HUDEP-2 (cell line): Measurements from ENCODE around the gene ANKLE2.

ENCODE experiments used
- DNase-seq, 76 experiments: peaks; one replicate each; lab custom pipeline; 2025; ENCODE audit not compliant: unreplicated experiment in 76 of 76; lab: John Stamatoyannopoulos, UW

ANKLE2 gene

DNA sequence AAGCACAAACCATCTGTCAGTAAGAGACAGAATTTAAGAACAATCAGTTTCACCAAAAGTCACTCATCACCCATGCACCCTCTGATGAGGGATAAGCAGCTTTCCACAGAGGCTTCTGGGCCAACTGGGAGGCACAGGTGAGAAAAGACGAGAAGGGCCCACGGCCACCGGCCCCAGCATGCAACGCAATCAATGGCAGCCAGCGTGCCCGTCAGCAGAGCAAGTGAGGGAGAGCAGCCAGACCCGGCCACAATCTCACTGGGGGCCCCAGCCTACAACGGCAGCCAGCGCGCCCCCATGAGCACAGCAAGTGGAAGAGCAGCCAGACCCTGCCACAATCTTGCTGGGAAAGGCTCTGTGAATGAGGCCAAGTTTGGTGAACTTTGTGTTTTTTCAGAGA lies 13.3 kb downstream of the ANKLE2 start:
- DNase-seq = no peak

DNA sequence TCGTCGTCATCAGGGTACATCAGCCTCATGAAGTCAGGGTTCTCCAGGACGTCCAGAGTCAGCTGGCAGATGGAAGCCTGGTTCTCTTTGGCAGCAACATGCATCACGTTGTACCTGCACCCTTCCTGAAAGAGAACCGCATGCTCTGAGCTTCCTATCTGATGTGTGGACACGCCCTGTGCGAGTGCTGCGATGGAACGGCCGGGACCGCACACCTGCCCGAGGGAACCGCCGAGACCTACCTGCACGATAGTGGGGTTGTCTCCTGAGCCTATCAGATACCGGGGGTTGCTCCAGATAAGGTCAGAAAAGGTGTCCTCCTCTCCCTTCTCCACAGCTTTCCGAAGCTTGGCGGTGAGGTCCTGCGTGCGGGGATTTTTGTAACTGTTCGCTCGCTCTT lies 13.7 kb downstream of the ANKLE2 start:
- DNase-seq = no peak

DNA sequence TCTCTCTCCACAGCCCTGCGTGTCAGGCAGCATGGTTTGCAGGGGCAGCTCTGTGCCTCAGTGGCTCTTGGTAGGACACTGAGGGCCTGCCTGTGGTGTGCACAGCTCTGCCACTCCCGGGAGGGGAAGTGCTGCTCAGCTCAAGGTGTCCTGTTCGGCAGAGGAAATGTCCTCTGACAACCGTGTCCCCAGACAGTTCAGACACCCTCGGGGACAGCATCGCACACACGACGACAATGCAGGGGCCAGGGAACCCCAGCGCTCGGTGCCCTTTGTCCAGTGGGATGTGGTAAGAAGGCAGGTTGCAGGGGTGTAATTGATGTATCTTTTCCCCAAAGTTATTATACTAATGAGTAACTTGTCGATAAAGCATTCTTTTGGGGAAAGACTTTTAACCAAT lies 14.2 kb downstream of the ANKLE2 start:
- DNase-seq = no peak

DNA sequence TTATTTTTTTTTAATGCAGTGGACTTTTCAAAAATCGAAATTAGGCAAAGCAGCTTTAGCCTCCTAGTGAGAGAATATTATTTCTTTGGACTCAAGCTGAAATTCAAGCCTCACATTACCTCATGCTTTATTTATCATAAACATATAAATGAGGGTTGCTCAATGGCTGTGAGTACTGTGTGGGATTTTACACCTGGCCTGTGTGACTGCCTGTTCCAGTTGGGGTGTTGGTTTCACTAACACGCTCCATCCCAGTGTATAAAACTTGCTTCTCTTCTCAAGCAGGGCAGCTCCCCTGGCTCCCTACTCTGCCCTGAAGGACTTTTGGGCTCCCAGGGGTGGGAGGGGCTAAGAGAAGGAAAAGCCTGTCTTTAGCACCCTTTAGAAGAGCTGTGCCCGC lies 15.0 kb downstream of the ANKLE2 start:
- DNase-seq = no peak

DNA sequence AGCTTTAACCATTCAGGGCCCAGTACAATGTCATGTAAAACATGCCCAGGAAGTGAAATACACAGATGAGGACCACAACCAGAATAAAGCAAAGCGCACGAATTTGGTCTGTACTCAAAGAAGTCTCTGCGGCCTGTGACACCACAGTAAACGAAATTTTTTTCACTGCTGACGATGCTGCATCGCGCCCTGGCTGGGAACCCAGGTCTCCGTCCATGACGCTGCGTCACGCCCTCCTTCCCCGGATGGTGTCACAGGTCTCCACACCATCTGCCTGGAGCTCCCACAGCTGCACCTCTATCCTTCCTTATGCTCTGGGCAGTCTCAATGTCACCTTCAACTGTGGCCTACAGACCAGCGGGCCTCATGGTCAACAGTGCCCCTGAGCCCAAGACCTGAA lies 17.8 kb downstream of the ANKLE2 start:
- no peak for DNase-seq

DNA sequence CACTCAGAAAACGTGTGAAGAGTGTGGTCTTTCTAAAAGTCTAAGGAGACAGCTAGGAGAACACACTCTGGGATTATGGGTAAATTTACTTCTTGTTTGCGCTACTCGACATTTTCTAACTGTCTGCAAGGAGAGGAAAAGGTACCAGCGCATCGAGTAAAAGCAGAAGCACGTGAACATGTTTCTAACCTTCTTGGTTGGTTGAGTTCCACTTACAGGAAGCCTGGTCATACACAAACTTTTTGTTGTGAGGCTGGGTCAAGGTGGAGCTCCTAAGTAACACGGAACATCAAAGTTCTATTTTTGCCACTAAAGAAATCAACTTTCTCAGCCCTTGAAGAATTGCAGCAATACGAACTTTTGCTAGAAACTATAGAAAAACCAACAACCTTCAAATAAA lies 20.0 kb downstream of the ANKLE2 start:
- no peak for DNase-seq

DNA sequence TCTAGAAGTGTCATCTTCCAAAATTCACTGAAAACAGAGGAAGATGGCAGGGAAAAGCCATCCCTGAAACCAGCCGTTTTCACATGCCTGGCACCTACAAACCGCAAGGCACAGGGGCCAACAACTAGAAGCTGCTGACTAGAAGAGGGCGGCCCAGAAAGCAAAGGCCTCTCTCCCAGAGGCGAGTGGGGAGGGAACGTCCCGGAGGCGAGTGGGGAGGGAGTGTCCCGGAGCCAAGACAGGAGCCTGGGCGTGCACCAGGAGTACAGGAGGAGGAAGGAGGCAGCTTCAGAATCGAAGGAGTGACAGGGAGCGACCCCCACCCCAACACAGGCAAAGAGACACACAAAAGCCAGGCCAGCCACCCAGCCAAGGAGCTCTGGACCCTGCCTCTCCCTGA lies 21.0 kb downstream of the ANKLE2 start:
- DNase-seq = no peak

DNA sequence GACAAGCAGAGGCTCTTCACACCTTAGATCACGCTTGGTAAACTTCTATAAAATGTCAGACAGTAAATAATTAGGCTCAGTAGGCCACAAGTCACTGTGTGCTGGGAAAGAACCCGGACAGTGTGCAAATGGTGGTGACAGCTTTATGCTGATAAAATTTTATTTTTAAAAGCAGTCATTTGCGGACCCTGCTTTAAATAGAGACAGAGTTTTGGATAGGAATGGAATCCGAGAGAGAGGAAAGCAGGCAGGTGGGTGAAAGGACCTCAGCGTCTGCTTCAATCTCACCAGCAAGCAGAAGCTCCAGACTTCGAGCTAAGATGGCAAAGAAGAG lies 21.4 kb downstream of the ANKLE2 start:
- no peak for DNase-seq

DNA sequence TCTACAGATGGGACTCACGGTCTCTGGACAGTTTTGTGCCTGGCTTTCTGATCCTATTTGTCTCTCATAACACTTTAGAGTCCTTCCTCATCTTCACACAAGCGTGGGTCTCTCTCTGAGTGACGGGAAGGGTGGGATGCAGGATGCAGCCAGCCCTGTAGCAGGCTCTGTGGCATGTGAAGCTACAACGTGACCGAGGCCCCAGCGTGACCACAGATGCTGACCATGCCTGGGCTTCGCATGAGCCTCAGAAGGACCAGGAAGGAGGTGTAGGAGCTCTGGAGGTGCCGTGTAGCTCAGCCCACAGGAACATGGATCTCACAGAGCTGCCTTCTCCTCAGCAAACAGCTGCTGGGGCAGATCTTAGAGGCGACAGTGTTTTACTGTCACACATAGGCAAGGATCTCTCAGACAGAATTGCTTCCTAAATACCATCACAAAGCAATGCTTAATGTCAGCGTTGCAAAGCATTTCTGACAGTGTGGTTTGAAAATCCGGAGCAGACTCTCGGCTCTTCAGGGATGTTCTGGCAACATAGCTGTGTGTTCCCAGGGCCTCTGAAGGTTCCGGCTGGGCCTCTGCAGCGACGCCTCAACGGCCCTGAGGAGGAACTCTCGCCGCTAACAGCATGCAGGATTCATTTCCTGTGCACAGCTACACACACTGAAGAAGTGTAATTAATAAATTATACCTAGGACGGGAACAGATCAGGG lies 21.9 kb downstream of the ANKLE2 start:
- no peak for DNase-seq

DNA sequence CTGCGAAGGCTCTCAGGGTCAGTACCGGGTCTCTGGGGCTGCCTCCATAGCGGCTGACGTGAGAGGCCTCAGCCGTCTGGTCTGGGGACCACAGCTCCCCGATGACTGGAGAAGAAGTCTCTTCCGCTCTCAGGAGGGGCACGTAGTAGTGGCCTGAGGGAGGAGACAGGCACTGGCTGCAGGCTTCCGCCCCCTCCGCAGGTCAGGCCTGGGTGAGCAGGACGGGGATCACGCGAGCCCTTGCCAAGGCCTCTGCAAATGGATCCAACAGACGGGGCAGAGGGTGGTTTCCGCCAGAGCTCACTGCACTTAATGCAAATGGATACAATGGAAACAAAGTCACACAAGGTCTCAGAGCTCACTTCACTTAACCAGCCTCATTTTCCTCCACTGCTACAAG lies 24.7 kb downstream of the ANKLE2 start:
- no peak for DNase-seq

DNA sequence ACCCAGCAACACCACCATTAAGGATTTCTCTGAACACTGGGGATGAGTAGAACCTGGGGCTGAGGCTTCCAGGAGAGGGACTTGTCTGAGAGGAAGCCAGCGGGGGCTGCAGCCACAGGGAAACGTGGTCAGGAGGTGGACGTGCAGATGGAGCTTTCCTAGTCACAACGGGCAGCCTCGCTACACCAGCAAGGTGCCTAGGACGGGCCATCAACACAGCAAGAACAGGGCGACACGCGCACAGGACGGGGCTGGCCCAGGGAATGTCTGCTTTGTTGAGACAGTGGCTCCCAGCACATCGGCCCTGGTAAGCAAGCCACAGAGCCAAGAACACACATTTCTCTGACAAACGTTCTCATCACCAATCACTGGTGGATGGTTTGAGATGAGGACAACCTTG lies 25.3 kb downstream of the ANKLE2 start:
- no peak for DNase-seq

DNA sequence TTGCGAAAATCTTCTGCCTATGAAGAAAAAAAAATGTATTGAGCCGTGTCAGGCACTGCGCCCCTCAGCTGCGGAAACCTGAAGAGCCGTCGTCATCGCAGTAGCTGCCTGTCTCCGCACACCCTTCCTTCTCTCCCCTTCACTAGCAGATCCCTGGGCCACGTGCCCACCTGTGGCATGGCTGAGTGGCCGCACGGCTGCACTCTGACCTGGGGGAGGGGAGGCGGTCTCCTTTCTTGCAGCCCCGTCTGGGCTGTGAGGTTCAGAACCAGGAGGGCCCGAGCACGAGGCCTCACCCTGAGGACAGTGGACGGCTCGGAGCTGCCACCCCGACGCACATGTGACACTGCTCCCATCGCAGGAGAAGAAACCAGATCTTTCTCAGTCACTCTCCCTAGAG lies 26.1 kb downstream of the ANKLE2 start:
- no peak for DNase-seq

DNA sequence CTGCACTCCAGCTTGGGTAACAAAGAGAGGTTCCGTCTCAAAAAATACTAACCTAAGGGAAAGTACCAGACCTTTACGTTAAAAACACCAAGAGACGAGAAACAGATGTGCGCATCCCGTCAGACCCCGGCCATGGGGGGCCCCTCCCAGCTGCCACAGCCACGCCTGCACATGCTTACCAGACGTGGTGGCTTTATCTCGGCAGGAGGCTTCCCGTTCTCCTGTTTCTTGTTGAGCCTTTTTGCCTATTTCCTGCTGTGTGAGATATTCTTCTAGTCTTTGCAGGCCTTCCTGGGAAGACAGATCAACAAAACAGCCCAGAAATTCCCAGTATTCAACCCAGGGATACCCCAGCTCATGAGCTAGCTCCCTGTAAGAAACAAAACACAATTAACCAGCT lies 27.4 kb downstream of the ANKLE2 start:
- no peak for DNase-seq

DNA sequence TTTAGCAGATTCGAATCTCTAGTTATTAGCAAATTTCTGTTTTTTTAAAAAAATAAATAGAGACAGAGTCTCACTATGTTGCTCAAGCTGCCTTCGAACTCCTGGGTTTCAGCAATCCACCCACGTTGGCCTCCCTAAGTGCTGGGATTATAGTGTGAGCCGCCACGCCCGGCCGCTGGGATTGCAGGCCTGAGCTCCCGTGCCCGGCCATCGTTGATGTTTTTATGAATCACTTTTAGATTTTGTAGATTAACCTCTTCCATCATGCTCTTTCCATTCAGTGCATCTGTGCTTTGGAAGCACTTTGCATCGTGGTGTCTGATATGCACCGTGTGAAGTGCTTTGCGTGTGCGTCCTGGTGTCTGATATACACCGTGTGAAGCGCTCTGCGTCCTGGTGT lies 30.1 kb downstream of the ANKLE2 start:
- DNase-seq = no peak

DNA sequence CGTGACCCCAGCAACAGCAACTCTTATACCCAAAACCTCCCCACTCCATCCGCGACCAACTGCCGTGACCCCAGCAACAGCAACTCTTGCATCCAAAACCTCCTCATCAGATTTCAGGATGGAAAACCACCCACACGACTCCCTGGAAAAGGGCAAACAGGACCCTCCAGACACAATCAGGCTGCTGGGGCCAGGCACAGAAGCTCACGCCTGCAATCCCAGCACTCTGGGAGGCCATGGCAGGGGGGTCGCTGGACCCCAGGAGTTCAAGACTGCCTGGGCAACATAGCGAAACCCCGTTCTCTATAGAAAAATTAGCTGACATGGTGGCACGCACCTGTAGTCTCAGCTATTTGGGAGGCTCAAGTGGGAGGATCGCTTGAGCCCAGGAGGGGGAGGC lies 31.3 kb downstream of the ANKLE2 start:
- DNase-seq = no peak

DNA sequence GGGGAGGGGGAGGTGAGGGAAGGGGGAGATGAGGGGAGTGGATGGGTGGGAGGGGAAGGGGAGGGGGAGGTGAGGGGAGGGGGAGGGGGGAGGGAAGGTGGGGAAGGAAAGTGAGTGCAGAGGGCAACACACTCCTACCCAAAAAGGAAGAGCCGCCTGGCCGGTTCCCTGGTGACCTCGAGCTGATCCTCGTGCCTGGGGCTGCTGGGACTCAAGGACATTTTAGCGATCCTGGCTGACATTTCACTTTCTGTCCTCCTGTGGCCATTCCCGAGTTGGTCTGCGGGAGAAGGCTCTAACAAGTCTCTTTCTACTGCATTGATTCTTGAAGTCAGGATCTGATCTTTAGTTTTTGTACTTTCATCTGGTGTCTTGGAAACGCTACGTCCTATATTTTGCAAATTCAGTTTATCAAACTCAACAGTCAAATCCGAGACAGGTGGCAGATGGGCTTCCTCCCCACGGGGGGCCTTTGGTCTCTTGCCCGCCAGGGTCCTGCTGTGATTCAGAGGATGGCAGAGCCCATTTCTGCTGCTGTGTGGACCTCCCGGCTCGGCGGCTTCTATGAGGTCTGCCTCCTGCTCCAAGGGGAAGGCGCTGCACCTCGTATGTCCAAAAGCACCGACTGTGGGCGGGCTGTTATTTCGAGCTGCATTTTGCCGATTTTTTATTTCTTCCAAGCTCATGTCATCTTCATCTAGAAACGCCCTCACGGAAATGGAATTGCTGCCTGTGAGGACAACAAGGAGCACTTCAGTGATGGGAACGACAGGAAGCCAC lies 31.9 kb downstream of the ANKLE2 start:
- DNase-seq = no peak

DNA sequence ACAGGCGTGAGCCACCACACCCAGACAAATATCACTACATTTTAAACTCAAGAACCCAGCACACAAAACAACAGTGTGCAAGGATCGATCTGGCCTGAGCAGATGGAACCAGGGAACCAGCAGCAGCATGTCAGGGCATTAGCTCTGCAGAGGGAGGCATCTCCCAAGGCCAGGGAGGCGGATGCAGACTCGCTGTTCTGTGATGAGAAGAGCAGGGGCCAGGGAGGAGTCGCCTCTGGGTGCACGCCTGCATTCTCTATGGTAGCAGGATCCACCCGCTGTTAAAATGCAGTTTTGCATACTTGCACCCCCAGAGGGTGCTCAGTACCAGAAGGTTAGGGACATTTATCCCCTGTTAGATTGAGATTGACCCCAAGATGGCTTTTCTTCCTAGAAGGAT lies 33.1 kb downstream of the ANKLE2 start:
- DNase-seq = no peak

DNA sequence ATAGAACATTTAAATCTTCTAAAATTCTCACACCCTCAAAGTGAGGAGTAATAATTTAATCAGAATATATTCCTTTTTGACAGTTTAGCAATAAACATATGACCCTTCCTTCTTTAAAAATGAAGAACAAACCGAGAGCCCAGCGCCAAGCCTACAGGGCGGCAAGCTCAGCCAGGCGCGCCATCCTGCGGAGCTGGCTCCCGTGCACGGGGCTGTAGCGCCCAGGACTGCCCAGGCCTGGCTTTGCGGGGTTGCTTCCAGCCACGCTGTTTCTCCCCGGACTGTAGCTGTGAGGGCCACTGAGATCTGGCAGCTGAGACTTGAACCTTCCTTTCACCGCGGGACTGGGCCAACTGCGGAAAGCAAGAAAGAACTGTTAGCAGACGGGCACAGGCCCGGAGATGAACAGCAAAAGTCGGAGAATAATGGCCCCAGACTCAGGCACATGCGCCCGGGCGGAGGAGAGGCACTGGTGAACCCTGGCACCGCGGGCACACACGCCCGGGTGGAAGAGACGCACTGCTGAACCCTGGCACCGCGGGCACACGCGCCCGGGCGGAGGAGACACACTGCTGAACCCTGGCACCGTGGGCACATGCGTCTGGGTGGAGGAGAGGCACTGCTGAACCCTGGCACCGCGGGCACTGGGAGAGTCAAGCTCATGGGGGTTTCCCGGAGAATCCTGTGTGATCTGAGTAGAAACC lies 34.4 kb downstream of the ANKLE2 start:
- no peak for DNase-seq

DNA sequence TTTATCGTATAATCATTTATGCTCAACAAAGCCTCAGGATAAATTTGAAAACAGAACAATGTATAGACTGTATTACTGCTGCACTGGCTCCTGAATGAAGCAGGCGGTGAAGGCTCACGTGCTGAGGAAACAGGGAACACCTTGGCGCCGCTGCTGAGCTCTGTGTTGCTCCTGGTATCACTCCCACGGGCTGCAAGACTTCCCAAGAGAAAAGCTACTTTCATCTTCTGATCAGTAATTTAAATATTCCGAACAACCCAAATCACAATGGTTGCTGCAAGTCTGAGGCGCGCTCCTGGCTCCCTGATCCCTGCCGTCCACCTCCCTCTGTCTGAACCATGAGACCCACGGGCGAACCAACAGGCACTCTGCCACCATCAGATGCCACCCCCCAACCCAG lies 35.2 kb downstream of the ANKLE2 start:
- no peak for DNase-seq

DNA sequence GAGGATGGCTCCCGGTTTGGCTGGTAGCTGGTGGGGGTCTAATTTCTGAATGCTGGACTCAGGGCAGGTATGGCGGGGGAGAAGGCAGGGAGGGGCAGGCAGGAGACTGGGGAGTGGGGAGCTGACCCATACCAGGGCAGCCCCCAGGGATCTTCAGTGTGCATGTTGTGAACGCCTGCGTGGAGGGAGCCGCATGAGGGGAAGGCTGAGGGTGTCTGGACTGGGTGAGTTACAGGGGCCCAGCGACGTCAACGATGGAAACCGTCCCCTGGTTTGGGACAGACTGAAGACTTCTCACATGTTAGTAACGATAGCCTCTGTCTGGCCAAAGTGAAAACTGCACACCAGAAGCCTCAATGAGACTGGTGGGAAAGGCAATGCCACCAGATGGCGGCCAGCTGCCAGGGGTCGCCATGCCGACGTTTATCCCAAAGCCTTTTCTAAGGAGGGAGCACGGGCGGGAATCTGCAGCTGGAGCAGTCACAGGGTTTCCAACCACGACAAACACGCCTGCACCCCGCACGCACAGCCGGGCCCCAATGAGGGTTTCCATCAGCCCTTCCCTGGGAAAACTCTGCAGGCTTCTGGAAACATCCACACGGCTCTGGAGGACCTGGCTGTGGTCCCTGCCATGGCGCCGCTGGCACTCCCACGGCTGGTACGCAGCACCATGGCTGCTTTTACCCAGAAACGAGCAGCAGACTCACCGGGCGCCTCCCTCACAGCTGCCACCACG lies 37.0 kb downstream of the ANKLE2 start:
- DNase-seq = no peak

DNA sequence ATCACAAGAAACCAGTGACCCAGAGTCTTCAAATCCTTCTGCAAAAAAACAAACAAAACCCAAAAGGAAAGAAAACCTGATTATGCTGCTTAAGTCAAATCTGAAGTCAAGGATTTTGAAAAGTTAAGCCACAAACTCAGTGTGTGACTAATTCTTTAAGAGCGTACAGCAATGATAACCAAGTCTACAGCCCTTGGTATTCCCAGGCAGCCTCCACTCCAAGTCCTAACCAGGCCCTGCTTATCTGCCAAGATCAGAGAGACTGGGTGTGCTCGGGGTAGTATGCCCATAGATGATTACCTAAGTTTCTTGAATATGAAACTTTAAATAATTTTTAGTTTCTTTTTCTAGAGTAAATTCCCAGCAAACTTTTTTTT lies 37.9 kb downstream of the ANKLE2 start:
- peak in 1 of 76 experiments; percentile 8 for DNase-seq
